ENCODE measurements around the gene IFFO2.

Gene IFFO2

DNA sequence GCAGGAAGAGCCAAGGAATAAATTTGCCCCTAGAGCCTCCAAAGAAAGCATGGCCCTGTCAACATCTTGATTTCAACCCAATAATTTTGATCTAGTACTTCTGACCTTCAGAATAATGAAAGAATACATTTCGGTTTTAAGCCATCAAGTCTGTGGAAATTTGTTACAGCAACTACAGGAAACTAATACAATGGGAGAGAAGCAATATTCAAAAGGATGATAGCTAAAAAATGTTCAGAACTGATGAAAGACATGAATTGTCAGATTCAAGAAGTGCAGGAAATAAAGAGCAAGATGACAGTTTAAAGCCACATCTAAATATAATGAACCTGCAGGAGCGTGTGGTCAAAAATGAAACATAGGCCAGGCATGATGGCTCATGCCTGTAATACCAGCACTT, 24.8 kb upstream of the IFFO2 start:
- no peak for DNase-seq (ENCODE audit: low read depth in 2 of 2)
- H3K4me3 ChIP-seq (replicated peaks in 1 of 2; ENCODE audit: low read depth in 2 of 2, low read length in 2 of 2): no peak overlapping the region
- TF ChIP-seq, protein P1, sequence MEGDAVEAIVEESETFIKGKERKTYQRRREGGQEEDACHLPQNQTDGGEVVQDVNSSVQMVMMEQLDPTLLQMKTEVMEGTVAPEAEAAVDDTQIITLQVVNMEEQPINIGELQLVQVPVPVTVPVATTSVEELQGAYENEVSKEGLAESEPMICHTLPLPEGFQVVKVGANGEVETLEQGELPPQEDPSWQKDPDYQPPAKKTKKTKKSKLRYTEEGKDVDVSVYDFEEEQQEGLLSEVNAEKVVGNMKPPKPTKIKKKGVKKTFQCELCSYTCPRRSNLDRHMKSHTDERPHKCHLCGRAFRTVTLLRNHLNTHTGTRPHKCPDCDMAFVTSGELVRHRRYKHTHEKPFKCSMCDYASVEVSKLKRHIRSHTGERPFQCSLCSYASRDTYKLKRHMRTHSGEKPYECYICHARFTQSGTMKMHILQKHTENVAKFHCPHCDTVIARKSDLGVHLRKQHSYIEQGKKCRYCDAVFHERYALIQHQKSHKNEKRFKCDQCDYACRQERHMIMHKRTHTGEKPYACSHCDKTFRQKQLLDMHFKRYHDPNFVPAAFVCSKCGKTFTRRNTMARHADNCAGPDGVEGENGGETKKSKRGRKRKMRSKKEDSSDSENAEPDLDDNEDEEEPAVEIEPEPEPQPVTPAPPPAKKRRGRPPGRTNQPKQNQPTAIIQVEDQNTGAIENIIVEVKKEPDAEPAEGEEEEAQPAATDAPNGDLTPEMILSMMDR (IDR thresholded peaks at IDR 0.05; ENCODE audit: low read depth, low read length): no peak

DNA sequence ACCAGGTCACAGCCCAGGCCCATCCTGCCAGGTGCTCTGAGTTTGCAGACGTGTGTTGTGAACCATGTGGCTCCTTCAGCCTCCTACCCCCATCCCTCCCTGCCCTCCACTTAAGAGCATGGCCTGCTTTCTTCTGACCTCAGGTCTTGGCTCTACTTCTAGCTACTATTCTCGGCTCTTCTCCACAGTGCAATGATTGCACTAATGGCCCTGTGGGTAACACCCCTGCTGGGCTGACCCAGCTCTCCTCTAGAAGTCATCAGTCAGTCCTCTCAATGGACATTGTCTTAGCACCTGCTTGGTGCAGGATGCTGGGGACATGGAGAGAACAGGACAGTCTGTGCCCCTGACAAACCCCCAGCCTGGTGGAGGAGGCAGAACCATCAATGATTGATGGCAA, 22.2 kb upstream of the IFFO2 start:
- DNase-seq (ENCODE audit: low read depth in 2 of 2): no peak
- no peak overlapping the region for H3K4me3 ChIP-seq (replicated peaks in 1 of 2; ENCODE audit: low read depth in 2 of 2, low read length in 2 of 2)
- TF ChIP-seq, protein P1 (IDR thresholded peaks at IDR 0.05; ENCODE audit: low read depth, low read length): no peak

DNA sequence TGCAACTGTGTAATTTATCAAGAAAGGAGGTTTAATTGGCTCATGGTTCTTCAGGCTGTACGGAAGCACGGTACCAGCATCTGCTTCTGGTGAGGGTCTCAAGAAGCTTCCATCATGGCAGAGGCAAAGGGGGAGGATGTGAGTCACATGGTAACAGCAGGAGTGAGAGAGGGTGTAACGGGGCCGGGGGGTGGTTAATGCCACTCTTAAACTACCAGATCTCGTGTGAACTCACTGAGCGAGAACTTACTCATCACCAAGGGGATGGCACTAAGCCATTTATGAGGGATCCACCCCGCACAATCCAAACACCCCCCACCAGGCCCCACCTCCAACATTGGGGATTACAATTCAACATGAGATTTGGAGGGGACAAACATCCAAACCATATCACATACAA, 21.0 kb upstream of the IFFO2 start:
- DNase-seq (ENCODE audit: low read depth in 2 of 2): no peak
- no peak overlapping the region for H3K4me3 ChIP-seq (replicated peaks in 1 of 2; ENCODE audit: low read depth in 2 of 2, low read length in 2 of 2)
- TF ChIP-seq, protein P1 (IDR thresholded peaks at IDR 0.05; ENCODE audit: low read depth, low read length): no peak

DNA sequence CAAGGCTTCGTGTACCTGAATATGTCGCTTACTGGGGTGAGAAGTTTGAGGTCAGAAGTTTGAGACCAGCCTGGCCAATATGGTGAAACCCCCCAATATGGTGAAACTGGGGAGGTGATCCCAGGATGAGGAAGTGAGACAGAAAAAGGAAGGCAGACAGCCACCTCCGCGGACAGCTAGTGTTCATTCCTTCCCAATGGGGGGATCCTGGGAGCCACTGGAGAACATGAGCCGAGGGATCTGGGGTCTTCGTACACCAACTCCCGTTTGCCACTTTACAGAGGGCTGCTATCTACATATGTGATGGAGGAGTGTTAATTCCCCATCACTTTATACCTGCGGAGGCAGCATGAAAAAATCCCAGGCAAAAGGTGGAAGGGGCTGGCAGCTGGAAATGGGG, 19.6 kb upstream of the IFFO2 start:
- no peak overlapping the region for H3K4me3 ChIP-seq (replicated peaks in 1 of 2; ENCODE audit: low read depth in 2 of 2, low read length in 2 of 2)
- TF ChIP-seq, protein P1 (IDR thresholded peaks at IDR 0.05; ENCODE audit: low read depth, low read length): no peak
- DNase-seq (ENCODE audit: low read depth in 2 of 2): no peak

DNA sequence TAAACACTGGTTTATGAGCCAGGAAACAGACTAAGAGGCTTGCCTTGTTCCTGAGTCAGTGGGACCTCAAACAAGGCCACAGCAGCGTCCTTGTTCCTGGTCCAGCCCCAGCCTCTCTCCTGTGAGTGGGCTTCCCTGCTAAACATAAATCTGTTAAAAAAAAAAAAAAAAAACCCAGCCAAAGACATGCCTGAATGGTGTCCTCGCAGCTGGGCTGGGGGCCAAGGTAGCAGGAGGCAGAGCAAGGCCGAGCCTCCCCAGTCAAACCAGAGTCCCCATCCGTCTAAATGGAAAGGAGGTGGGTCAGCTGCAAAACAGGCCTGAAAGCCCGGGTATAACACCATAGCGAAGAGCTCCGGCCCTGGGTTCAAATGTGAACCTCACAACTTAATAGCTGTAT, 18.1 kb upstream of the IFFO2 start:
- TF ChIP-seq, protein P1 (IDR thresholded peaks at IDR 0.05; ENCODE audit: low read depth, low read length): no peak
- no peak for DNase-seq (ENCODE audit: low read depth in 2 of 2)

DNA sequence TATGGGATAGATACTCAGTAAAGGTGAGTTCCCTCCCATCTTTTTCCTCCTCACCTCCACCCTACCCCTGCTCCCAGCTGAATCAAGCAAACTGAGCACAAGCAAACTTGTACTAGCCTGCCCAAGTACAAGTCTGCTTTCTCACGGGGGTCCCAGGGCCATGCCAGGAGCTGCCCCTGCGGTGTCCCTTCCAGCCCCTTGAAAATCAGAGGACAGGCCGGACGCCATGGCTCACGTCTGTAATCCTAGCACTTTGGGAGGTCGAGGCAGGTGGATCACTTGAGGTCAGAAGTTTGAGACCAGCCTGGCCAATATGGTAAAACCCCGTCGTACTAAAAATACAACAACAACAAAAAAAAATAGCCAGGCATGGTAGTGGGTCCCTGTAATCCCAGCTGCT, 17.5 kb upstream of the IFFO2 start:
- DNase-seq (ENCODE audit: low read depth in 2 of 2): no peak
- no peak overlapping the region for H3K4me3 ChIP-seq (replicated peaks in 1 of 2; ENCODE audit: low read depth in 2 of 2, low read length in 2 of 2)
- TF ChIP-seq, protein P1 (IDR thresholded peaks at IDR 0.05; ENCODE audit: low read depth, low read length): no peak

More for the DNA sequence above, 18.1 kb upstream of the IFFO2 start:
- no peak overlapping the region for H3K4me3 ChIP-seq (replicated peaks in 1 of 2; ENCODE audit: low read depth in 2 of 2, low read length in 2 of 2)

DNA sequence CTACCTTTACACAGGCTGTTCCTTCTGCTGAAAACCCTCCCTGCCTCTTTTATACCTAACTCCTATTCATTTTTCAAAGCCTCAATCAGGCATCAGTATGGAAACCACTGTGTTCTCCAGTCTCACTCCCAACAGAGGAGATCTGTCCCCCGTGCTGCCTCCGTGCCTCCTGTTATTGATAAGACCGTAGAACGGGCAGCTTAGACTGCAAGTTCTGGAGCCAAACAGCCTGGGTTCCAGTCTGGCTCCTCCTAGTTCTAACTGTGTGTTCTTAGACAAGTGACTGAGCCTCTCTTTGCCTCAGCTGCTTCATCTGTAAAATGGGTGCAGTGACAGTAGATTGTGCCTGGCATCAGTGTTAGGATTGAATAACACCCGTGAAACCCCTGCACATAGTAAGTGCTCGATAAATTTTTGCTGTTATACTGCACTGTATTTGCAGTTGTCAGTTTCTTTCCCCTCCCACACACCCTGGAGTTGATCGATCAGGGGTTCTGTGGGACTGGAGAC, 17.0 kb upstream of the IFFO2 start:
- H3K4me3 ChIP-seq (replicated peaks in 1 of 2; ENCODE audit: low read depth in 2 of 2, low read length in 2 of 2): no peak overlapping the region
- TF ChIP-seq, protein P1 (IDR thresholded peaks at IDR 0.05; ENCODE audit: low read depth, low read length): no peak
- DNase-seq (ENCODE audit: low read depth in 2 of 2): no peak
